Mammary epithelial cell (primary cell): ENCODE results near the gene SLCO2A1.

Experiments
- EZH2 ChIP-seq: IDR thresholded peaks from 2 replicates; pipeline ENCODE4 v1.6.1; 2012; ENCODE audit warnings: low read length, inconsistent platforms, borderline replicate concordance
- TF ChIP-seq, protein P1 (sequence below), 2 donors: IDR thresholded peaks in 1 of 2; conservative IDR thresholded peaks in 1 of 2; 2 replicates each; pipeline ENCODE4 v1.5.1; 2011 to 2012; ENCODE audit warnings: inconsistent platforms in 2 of 2, low read length in 2 of 2, mild to moderate bottlenecking in 2 of 2, control low read depth in 1 of 2, low read depth in 1 of 2; ENCODE audit not compliant: insufficient read depth in 1 of 2; ENCODE audit errors: extremely low read depth in 1 of 2

DNA sequence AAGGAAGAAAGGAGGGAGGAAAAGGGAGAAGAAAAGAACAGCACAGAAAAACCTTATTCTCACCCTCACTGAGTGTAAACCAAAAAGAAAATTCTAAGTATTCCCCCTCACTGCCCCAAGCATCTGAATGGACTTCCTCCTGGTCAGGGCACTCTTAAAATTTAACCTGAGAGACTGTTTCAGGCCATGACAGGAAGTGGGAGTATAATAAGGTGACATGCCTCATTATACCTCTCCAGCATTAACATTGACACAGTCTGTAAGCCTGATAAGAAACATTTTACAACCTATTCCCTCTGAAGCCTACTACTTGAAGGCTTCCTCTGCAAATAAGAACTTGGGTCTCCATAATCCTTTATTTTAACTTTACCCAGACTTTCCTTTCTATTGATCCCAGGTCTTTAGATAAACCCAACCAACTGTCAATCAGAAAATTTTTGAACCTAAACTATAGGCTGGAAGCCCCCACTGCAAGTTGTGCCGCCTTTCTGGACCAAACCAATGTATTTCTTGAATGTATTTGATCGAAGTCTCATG, 41.7 kb downstream of the SLCO2A1 start:
- TF ChIP-seq, protein P1, sequence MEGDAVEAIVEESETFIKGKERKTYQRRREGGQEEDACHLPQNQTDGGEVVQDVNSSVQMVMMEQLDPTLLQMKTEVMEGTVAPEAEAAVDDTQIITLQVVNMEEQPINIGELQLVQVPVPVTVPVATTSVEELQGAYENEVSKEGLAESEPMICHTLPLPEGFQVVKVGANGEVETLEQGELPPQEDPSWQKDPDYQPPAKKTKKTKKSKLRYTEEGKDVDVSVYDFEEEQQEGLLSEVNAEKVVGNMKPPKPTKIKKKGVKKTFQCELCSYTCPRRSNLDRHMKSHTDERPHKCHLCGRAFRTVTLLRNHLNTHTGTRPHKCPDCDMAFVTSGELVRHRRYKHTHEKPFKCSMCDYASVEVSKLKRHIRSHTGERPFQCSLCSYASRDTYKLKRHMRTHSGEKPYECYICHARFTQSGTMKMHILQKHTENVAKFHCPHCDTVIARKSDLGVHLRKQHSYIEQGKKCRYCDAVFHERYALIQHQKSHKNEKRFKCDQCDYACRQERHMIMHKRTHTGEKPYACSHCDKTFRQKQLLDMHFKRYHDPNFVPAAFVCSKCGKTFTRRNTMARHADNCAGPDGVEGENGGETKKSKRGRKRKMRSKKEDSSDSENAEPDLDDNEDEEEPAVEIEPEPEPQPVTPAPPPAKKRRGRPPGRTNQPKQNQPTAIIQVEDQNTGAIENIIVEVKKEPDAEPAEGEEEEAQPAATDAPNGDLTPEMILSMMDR (conservative IDR thresholded peaks at IDR 0.05 in 1 of 2, IDR thresholded peaks at IDR 0.05 in 1 of 2; ENCODE audit: extremely low read depth in 1 of 2, insufficient read depth in 1 of 2, low read depth in 1 of 2, low read length in 2 of 2), result no peak
- TF ChIP-seq EZH2, result no peak
